Ecto neural progenitor cell (in vitro differentiated cells): Measurements from ENCODE around the gene NUDT4.
"Not testable (repeated sequence)": the region's sequence is repeated elsewhere in the genome, so short reads cannot be mapped to it uniquely, and the experiment has no call there.

Source experiments
- DNase-seq: peaks from one replicate; pipeline ENCODE4 v3.0.0-alpha.2; 2018; ENCODE audit warnings: low spot score

NUDT4 gene

GRCh38 chr12:93429448-93429847 is 51.7 kb downstream of the NUDT4 start:
- no peak for DNase-seq

DNA sequence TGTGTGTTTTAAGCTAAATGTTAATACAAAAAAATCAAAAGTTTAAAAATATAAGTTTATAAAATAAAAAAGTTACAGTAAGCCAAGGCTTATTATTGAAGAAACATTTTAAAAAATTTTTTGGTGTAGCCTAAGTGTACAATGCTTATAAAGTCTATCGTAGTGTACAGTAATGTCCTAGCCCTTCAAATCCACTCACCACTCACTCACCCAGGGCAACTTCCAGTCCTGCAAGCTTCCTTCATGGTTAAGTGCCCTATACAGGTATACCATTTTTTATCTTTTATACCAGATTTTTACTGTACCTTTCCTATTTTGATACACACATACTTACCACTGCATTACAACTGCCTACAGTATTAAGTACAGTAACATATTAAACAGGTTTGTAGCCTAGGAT is 52.1 kb downstream of the NUDT4 start:
- DNase-seq, result no peak

DNA sequence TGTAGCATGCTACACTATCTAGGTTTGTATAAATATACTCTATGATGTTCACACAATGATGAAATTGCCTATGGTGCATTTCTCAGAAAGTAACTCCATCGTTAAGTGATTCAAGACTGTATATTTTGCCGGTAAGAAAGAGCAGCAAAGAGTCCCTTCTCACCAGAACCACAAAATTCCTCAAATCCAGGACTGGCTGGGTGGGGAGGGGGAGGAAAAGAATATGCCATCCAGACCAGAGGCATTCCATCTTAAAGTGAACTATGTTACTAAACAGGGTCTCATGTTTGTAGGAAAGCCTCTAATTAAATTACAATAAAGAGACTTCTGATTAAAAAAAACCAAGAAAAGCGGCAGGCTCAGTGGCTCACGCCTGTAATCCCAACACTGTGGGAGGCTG is 52.6 kb downstream of the NUDT4 start:
- no peak for DNase-seq

DNA sequence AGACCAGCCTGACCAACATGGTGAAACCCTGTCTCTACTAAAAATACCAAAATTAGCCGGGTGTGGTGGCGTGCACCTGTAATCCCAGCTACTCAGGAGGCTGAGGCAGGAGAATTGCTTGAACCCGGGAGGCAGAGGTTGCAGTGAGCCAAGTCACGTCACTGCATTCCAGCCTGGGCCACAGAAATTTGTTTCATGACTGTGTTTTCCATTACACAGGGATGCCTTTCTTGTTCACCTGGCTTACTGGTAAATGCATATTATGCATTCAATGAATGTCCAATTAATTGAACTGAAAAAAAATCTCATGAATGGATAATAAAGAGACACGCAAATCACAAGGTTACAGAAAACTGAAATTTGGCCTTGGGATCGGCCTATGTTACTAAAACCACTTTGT is 54.3 kb downstream of the NUDT4 start:
- DNase-seq, result not testable (repeated sequence)

DNA sequence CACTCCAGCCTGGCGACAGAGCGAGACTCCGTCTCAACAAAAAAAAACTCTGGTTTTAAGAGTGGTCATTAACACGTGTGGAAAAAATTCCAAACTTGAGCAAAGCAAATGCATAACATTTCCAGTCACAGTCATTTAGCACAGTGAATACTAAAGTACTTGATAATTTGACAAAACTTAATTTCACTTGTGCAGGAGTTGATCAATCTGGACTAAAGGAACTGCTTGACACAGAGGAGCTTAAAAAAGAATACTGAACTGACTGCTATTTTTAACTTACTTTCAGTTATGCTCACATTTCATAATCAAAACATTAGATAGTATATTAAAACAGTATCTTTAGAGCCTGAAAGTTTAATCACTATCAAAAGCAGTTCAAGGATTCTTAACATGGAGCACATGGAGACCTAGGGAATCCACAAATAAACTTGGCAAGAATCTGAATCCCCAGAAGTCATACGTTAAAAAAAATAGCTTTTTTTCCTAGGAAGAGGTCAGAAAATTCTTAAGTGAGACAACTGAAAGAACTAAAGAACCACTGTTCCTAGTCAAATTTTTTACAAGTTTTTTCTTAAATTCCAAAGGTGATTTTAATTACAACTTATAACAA is 56.6 kb downstream of the NUDT4 start:
- DNase-seq, result no peak

DNA sequence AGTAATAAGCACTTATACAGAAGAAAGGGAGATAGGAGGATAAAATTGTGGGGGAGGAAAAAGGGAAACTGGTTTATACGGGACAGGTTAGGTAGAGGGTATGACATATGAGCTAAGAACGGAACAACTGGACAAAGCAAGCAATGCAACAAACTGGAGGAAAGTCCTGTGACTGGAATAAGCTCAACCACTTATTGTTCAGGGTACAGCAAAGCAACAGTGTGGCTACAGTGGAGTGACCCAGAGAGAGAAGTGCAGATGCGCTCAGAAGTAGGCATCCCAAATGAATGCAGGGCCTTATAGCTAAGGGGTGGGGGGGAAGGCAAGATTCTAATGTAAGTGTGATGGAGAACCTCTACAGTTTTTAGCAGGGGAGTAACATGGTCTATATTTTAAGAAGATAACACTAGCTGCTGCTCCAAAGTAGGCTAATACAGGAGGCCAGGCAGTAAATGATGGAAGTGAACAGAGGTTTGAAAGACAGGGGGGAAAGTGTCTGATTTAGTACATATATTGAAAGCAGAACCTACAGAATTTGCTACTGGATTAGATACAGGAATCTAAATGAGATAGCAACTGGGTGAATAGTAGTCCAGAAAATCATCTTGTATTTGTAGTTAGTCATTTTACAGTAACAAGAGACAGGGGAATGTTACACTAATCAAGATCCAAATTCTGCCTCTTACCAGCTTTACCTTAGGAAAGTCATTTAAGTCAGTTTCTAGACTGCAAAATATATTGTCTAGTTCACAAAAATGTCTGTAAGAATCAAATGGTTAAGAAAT is 60.7 kb downstream of the NUDT4 start:
- no peak for DNase-seq

DNA sequence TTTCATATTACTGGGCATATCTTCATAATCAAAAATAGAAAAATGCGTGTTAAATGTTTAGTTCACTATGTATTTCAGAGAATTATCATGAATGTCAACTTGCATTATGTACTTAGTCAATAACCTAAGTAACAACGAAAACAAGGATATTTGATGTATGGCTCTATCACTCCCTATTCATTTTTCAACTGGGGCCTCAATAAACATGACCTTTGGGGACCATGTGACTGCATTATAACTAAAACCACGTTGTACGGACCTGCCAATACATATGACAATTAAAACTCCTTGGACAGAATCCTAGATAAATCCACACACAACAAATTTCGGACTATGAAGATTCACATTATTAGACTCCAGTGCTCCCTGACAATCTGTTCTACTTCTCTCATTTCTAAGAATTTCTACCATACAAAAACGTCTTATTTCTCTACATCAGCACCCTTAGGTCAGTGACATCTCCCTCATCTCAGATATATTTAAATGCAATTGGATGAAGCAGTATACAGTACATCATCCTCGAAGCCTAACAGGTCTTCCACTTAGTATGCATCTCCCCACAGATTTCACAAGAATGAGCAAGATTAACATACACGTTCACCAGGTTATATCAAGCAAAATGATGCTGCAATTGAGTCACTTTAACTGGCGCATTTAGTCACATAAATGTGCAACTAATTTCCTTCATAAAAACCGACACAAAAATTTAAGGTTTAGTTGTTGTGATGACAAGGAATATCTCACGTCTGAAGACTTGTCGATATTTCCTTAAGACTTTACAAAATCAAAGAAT is 62.5 kb downstream of the NUDT4 start:
- no peak for DNase-seq

GRCh38 chr12:93441081-93441616 is 63.4 kb downstream of the NUDT4 start:
- no peak for DNase-seq

DNA sequence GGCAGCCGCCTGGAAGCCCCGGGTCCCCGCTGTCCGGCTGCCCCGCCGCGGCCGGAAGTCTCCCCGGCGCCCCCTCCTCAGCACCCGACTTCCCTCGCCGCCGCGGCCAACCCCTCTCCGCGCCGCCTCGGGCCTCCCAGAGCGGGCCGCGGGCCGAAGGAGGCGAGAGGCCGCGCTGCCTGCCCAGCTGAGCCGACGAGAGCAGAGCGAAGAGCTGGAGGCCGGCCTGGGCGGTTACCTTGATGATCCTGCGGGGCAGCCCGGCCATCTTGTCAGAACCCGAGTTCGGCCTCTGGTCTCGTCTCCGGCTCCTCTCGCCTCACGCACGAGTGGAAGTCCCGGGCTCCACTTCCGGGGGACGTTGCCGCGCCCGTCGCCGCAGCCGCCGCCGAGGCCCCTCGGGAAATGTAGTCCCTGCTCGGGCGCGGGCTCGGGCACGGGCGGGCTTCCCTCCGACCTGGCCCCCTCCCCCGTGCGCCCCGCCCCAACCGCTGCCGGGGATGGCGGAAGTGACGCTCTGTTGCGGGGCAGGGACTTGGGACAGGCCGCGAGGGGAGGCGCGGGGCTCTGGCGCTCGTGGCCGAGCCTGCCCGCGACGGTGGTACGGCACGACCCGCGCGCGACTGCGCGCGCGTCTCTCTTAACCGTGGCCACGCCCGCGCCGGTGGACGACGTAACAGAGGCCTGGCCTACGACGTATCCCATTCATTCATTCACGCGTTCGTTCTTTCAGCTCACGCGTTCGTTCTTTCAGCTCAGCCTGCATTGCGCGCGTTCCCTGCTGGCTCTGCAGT is 64.1 kb downstream of the NUDT4 start, which contains the start of gene UBE2N:
Gene UBE2N (minus strand): TSS at position 331 of the 794 bp plus-strand sequence. CDS start 63 bp downstream, at position 268.
- peak; percentile 99 for DNase-seq

- no peak for DNase-seq
Observed at GRCh38 chr12:93442411-93443340, 65.0 kb downstream of the NUDT4 start.

GRCh38 chr12:93443576-93443975 is 65.9 kb downstream of the NUDT4 start:
- DNase-seq, result no peak

DNA sequence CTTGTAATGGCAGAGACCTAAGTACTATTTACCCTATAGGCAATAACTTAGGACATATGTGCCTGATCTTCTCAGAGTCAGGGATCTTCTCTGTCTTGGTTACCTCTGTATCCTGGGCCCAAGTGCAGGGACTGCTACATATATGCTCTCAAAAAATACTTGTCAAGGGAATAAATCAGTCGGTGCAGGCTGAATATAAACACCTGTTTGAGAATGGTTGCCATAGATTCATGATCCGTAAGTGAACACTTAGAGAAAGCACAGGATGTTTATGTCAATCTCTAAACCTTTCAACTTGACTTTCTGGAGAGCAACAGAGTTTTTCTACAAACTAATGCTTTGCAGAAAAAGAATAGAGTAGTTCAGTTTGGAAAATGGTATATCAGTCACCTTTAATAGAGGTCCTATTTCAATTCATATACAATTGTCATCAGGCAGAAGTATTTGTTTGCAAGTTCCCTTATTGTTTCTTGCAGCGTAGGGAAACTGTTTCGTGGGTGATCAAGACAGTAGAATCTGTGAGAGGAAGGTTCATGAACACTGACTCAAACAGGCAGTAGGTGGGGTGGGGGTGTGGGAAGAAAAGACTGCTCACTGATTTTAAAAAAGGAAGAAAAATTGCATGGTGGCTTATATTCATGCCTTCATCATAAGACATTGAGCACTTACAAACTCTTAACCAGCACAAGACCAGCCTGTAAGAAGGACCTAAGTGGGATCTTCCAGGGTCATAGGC is 70.0 kb downstream of the NUDT4 start:
- no peak for DNase-seq

DNA sequence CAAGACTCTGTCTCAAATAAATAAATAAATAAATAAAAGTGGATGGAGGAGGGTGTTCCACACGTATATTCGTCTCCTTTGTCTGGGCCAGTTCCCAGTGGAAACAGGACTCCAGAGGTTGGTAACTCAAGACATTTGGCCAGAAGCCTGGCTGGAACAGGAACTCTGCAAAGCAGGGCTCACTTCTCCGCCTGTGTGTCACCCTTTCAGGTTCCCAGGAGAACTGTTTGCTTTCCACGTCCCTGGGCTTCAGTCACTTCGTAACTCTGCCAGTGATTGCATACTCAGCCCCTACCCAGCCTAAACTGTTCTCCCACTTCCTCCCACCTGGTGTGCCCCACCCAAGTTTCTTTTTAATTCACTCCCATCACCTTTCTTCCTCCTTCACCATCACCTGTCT is 71.1 kb downstream of the NUDT4 start:
- no peak for DNase-seq

GRCh38 chr12:93449277-93449676 is 71.6 kb downstream of the NUDT4 start:
- DNase-seq, result no peak

- DNase-seq, result no peak
Observed at GRCh38 chr12:93451423-93452158, 73.9 kb downstream of the NUDT4 start.

DNA sequence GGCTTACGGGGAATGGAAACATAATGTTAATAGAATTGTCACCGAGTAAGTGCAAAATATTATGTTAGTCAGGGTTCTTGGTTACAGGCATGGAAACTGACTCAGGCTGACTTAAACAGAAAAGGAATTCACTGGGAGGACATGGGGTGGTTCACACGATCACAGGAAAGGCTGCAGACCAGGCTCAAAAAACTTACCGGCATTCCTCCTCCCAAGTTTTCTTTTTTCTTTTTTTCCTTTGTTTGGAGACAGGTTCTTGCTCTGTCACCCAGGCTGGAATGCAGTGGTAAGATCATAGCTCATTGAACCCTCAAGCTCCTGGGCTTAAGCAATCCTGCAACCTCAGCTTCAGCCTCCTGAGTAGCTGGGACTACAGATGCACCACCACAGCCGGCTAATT is 75.9 kb downstream of the NUDT4 start:
- no peak for DNase-seq

DNA sequence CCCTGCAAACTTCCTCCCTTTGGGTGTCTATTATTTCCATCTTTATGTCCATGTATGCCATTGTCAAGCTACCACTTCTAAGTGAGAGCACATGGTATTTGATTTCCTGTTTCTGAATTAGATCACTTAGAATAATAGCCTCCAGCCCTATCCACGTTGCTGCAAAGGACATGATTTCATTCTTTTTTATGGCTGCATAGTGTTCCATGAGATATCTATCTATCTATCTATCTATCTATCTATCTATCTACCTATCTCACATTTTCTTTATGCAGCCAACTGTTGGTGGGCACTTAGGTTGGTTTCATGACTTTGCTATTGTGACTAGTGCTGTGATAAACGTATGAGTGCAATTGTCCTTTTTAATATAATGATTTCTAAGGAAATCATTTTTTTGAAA is 78.4 kb downstream of the NUDT4 start:
- DNase-seq, result no peak
